Smooth muscle cell (in vitro differentiated cells): ENCODE results near the gene BFAR. TPM values are rescaled to one million over a fixed set of nuclear protein-coding genes. Genes with fewer than 3 reads are reported as not detected.
"Not testable (repeated sequence)": the region's sequence is repeated elsewhere in the genome, so short reads cannot be mapped to it uniquely, and the experiment has no call there.

ENCODE experiments used
- DNase-seq: peaks from one replicate; lab custom pipeline; 2025; ENCODE audit not compliant: unreplicated experiment; lab: John Stamatoyannopoulos, UW
- H2AFZ ChIP-seq: fragments of 200-600 bp; sonication (generic); 2 replicates; pipeline ENCODE4 v1.6.0; 2016; ENCODE audit warnings: antibody characterized with exemption, low read depth, mild to moderate bottlenecking
- H3F3A ChIP-seq: fragments of 200-600 bp; sonication (generic); 2 replicates; pipeline ENCODE4 v1.6.0; 2017; ENCODE audit warnings: antibody characterized with exemption, low read depth
- H3K27ac ChIP-seq: fragments of 200-600 bp; sonication (generic); 2 replicates; pipeline ENCODE4 v1.5.1; 2016; ENCODE audit warnings: low read depth, mild to moderate bottlenecking
- H3K27me3 ChIP-seq: fragments of 200-600 bp; sonication (generic); 2 replicates; pipeline ENCODE4 v1.6.1; 2016; ENCODE audit warnings: low read depth, mild to moderate bottlenecking
- H3K36me3 ChIP-seq: fragments of 200-600 bp; sonication (generic); 2 replicates; pipeline ENCODE4 v1.5.1; 2016; ENCODE audit warnings: low read depth
- H3K4me1 ChIP-seq: fragments of 200-600 bp; sonication (generic); 2 replicates; pipeline ENCODE4 v1.5.1; 2016; ENCODE audit warnings: low read depth
- H3K4me2 ChIP-seq: fragments of 200-600 bp; sonication (generic); 2 replicates; pipeline ENCODE4 v1.6.0; 2016; ENCODE audit warnings: mild to moderate bottlenecking
- H3K4me3 ChIP-seq: fragments of 200-600 bp; sonication (generic); 2 replicates; pipeline ENCODE4 v1.5.1; 2016; ENCODE audit warnings: mild to moderate bottlenecking
- H3K79me2 ChIP-seq: fragments of 200-600 bp; sonication (generic); 2 replicates; pipeline ENCODE4 v1.6.0; 2016; ENCODE audit warnings: low read depth, mild to moderate bottlenecking
- H3K9ac ChIP-seq: fragments of 200-600 bp; sonication (generic); 2 replicates; pipeline ENCODE4 v1.6.0; 2016; ENCODE audit warnings: low read depth
- H3K9me3 ChIP-seq: fragments of 200-600 bp; sonication (generic); replicated peaks from 2 replicates; pipeline ENCODE4 v1.5.1; 2016; ENCODE audit warnings: low read depth
- H4K20me1 ChIP-seq: fragments of 200-600 bp; sonication (generic); 2 replicates; pipeline ENCODE4 v1.6.0; 2016; ENCODE audit warnings: low read depth
- CTCF ChIP-seq: fragments of 200-600 bp; sonication (generic); IDR thresholded peaks from 2 replicates; pipeline ENCODE4 v1.5.1; 2017; ENCODE audit warnings: borderline replicate concordance, mild to moderate bottlenecking, antibody characterized with exemption; ENCODE audit not compliant: insufficient read depth, poor library complexity, severe bottlenecking
- WGBS: methylation state at CpG from one replicate; pipeline ENCODE4 v1.1.7; 2016; ENCODE audit warnings: low lambda C conversion rate; 5-methylcytosine and 5-hydroxymethylcytosine counted together
- polyA plus RNA-seq: library from polyadenylated mRNA; unstranded; fragments of >200 nt; fragmentation: Nextera tagmentation; extraction: Ambion mirVana; gene quantifications from 2 replicates; pipeline ENCODE4 v1.2.1, GENCODE V29; 2016
- total RNA-seq: library from RNA; depleted of rRNA; stranded (reverse); fragments of >200 nt; gene quantifications from 2 replicates; pipeline ENCODE4 v1.2.3, GENCODE V29; 2014

The BFAR gene
- total and polyA plus RNA-seq, 2 experiments from 2014 or later = 35.9 to 82.2 TPM

- Histone ChIP-seq H3K4me3 (no peak overlapping the region), H3F3A (no peaks in the 10 kb centered on the region), H3K4me2 (no peak overlapping the region), H3K9ac (no peak overlapping the region), H3K27me3 (no peaks in the 10 kb centered on the region), H3K27ac (no peak overlapping the region), H3K4me1 (no peaks in the 10 kb centered on the region), H2AFZ (no peak overlapping the region), H4K20me1 (no peaks in the 10 kb centered on the region), H3K79me2 (no peaks in the 10 kb centered on the region), H3K9me3 (no peaks in the 10 kb centered on the region), H3K36me3 (no peaks in the 10 kb centered on the region)
- DNase-seq = no peak
- no peak for TF ChIP-seq CTCF
- WGBS = 93% methylated on average over 5 of the region's 5 CpGs
Observed at GRCh38 chr16:14677627-14678026, 44.9 kb downstream of the BFAR start.

GRCh38 chr16:14678748-14679497 lies 46.2 kb downstream of the BFAR start:
- Histone ChIP-seq H3K4me1 (no peaks in the 10 kb centered on the region), H3K79me2 (no peaks in the 10 kb centered on the region), H3K9me3 (no peaks in the 10 kb centered on the region), H4K20me1 (no peaks in the 10 kb centered on the region), H3K9ac (no peak overlapping the region), H3K27me3 (no peaks in the 10 kb centered on the region), H3K27ac (no peak overlapping the region), H3K4me3 (no peak overlapping the region), H3F3A (no peaks in the 10 kb centered on the region), H2AFZ (no peak overlapping the region), H3K4me2 (no peak overlapping the region), H3K36me3 (no peaks in the 10 kb centered on the region)
- WGBS = 79% methylated on average over 11 of the region's 11 CpGs
- TF ChIP-seq CTCF = no peak
- no peak for DNase-seq

GRCh38 chr16:14680396-14680795 lies 47.6 kb downstream of the BFAR start:
- WGBS = 96% methylated on average over 7 of the region's 7 CpGs
- not testable (repeated sequence) for H3K4me3 ChIP-seq, H3K4me2 ChIP-seq, H3K4me1 ChIP-seq, H3K9me3 ChIP-seq, H2AFZ ChIP-seq, H3K36me3 ChIP-seq, H4K20me1 ChIP-seq, H3K27me3 ChIP-seq, H3K79me2 ChIP-seq, H3F3A ChIP-seq, DNase-seq, H3K9ac ChIP-seq, H3K27ac ChIP-seq

GRCh38 chr16:14681115-14681514 lies 48.4 kb downstream of the BFAR start:
- Histone ChIP-seq H2AFZ (no peak overlapping the region), H4K20me1 (no peaks in the 10 kb centered on the region), H3K4me1 (no peaks in the 10 kb centered on the region), H3K27me3 (no peaks in the 10 kb centered on the region), H3K27ac (no peak overlapping the region), H3K4me2 (no peak overlapping the region), H3K9ac (no peak overlapping the region), H3K36me3 (no peaks in the 10 kb centered on the region), H3K79me2 (no peaks in the 10 kb centered on the region), H3K4me3 (no peak overlapping the region), H3F3A (no peaks in the 10 kb centered on the region), H3K9me3 (no peaks in the 10 kb centered on the region)
- no peak for TF ChIP-seq CTCF
- 88% methylated on average over 4 of the region's 4 CpGs for WGBS
- no peak for DNase-seq
